Measurements from ENCODE around the gene DHRS7B. TPM values are rescaled to one million over a fixed set of nuclear protein-coding genes. Genes with fewer than 3 reads are reported as not detected.

Gene DHRS7B
- total and polyA plus RNA-seq, 9 of the 15 experiments (the other 6 are each of a cell fraction or from before 2014, with no cell fraction given): 8.0 to 30.7 (median 14.8) TPM

- TF ChIP-seq, protein P1, sequence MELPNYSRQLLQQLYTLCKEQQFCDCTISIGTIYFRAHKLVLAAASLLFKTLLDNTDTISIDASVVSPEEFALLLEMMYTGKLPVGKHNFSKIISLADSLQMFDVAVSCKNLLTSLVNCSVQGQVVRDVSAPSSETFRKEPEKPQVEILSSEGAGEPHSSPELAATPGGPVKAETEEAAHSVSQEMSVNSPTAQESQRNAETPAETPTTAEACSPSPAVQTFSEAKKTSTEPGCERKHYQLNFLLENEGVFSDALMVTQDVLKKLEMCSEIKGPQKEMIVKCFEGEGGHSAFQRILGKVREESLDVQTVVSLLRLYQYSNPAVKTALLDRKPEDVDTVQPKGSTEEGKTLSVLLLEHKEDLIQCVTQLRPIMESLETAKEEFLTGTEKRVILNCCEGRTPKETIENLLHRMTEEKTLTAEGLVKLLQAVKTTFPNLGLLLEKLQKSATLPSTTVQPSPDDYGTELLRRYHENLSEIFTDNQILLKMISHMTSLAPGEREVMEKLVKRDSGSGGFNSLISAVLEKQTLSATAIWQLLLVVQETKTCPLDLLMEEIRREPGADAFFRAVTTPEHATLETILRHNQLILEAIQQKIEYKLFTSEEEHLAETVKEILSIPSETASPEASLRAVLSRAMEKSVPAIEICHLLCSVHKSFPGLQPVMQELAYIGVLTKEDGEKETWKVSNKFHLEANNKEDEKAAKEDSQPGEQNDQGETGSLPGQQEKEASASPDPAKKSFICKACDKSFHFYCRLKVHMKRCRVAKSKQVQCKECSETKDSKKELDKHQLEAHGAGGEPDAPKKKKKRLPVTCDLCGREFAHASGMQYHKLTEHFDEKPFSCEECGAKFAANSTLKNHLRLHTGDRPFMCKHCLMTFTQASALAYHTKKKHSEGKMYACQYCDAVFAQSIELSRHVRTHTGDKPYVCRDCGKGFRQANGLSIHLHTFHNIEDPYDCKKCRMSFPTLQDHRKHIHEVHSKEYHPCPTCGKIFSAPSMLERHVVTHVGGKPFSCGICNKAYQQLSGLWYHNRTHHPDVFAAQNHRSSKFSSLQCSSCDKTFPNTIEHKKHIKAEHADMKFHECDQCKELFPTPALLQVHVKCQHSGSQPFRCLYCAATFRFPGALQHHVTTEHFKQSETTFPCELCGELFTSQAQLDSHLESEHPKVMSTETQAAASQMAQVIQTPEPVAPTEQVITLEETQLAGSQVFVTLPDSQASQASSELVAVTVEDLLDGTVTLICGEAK (IDR thresholded peaks at IDR 0.05): 0 out of 2 replicates have a peak, but pooled peaks have one; percentile 25
- TF ChIP-seq, protein P1 (CRISPR knock-in tag; IDR thresholded peaks at IDR 0.05): no peak
- TF ChIP-seq ADNP (tag; IDR thresholded peaks at IDR 0.05): peak; percentile 50; the same call in 1 of the 2 replicates
- TF ChIP-seq JUND (IDR thresholded peaks at IDR 0.05; ENCODE audit: borderline replicate concordance, low read depth, low read length): peak; percentile 40; the same call in 1 of the 2 replicates
- no peak for TF ChIP-seq JUND (tag; IDR thresholded peaks at IDR 0.05; ENCODE audit: borderline replicate concordance, low read depth, low read length)
- peak; percentile 45; the same call in 1 of the 2 replicates for TF ChIP-seq SMC3 (conservative IDR thresholded peaks at IDR 0.05; ENCODE audit: insufficient read depth, low read depth, low read length)
Observed at GRCh38 chr17:21119247-21119918, 7.4 kb upstream of the DHRS7B start (continued).
